Vagina (tissue), 2 donors: Measurements from ENCODE around the gene PLD6. TPM values are rescaled to one million over a fixed set of nuclear protein-coding genes. Genes with fewer than 3 reads are reported as not detected.
"Not testable (repeated sequence)": the region's sequence is repeated elsewhere in the genome, so short reads cannot be mapped to it uniquely, and the experiment has no call there.

Source experiments
- DNase-seq, 2 donors: peaks; one replicate each; pipeline ENCODE4 v3.0.0-alpha.2; 2017; ENCODE audit errors: extremely low spot score in 2 of 2
- H3K27ac ChIP-seq: fragments of 200-600 bp; sonication (generic); one replicate; pipeline ENCODE4 v1.5.1; 2019
- H3K27me3 ChIP-seq: fragments of 200-600 bp; sonication (generic); one replicate; pipeline ENCODE4 v1.5.1; 2019
- H3K36me3 ChIP-seq, 2 donors: fragments of 200-600 bp; sonication (generic); one replicate each; pipeline ENCODE4 v1.5.1; 2017 to 2019
- H3K4me1 ChIP-seq: fragments of 200-600 bp; sonication (generic); one replicate; pipeline ENCODE4 v1.5.1; 2019
- H3K4me3 ChIP-seq, 2 donors: fragments of 200-600 bp; sonication (generic); 1 replicate in 1 of 2; 2 replicates in 1 of 2; pipeline ENCODE4 v1.5.1; 2016 to 2019
- H3K9me3 ChIP-seq: fragments of 200-600 bp; sonication (generic); one replicate; pipeline ENCODE4 v1.5.1; 2019
- POLR2A ChIP-seq, 2 donors: fragments of 450-650 bp; IDR thresholded peaks; one replicate each; pipeline ENCODE4 v1.6.1; 2017; ENCODE audit warnings: antibody characterized with exemption in 2 of 2, mild to moderate bottlenecking in 2 of 2, moderate library complexity in 2 of 2
- POLR2AphosphoS5 ChIP-seq, 2 donors: sonication (generic); formaldehyde crosslinking; IDR thresholded peaks; one replicate each; pipeline ENCODE4 v1.9.0; 2017; ENCODE audit warnings: antibody characterized with exemption in 2 of 2, mild to moderate bottlenecking in 2 of 2, low read depth in 1 of 2; ENCODE audit not compliant: insufficient read depth in 1 of 2
- intact Hi-C: fragments of 100-400 bp; cut with DNase I; formaldehyde crosslinking; loops from one replicate; pipeline ENCODE4 v1.15.1; 2023
- total RNA-seq: library from RNA; depleted of rRNA; stranded (reverse); fragments of >200 nt; gene quantifications from one replicate; pipeline ENCODE4 v1.2.3, GENCODE V29; 2016
- TF ChIP-seq, protein P1 (sequence below), 3 experiments: fragments of 450-650 bp in 2 of 3; fragments of 200-600 bp in 1 of 3; sonication (generic) in 1 of 3; IDR thresholded peaks; one replicate each; pipeline ENCODE4 v1.5.1; 2017 to 2019; ENCODE audit warnings: antibody characterized with exemption in 3 of 3, mild to moderate bottlenecking in 2 of 3, moderate library complexity in 2 of 3

Gene PLD6
- total RNA-seq, 1 donor from 2014 or later, result 0.74 TPM

- Histone ChIP-seq H3K36me3 (peaks cover 0 to 94% of the 10 kb centered on the region in 2 donors), H3K27me3 (no peaks in the 10 kb centered on the region), H3K4me3 (no peak overlapping the region), H3K27ac (peak overlapping the region; percentile 9), H3K9me3 (no peaks in the 10 kb centered on the region), H3K4me1 (peaks cover 11% of the 10 kb centered on the region)
- intact Hi-C loops, result no loop called here
- no peak for DNase-seq
- TF ChIP-seq POLR2AphosphoS5 (IDR thresholded peaks at IDR 0.05; ENCODE audit: insufficient read depth in 1 of 2, low read depth in 1 of 2) (no peak), POLR2A (IDR thresholded peaks at IDR 0.05) (no peak)
- TF ChIP-seq, protein P1, sequence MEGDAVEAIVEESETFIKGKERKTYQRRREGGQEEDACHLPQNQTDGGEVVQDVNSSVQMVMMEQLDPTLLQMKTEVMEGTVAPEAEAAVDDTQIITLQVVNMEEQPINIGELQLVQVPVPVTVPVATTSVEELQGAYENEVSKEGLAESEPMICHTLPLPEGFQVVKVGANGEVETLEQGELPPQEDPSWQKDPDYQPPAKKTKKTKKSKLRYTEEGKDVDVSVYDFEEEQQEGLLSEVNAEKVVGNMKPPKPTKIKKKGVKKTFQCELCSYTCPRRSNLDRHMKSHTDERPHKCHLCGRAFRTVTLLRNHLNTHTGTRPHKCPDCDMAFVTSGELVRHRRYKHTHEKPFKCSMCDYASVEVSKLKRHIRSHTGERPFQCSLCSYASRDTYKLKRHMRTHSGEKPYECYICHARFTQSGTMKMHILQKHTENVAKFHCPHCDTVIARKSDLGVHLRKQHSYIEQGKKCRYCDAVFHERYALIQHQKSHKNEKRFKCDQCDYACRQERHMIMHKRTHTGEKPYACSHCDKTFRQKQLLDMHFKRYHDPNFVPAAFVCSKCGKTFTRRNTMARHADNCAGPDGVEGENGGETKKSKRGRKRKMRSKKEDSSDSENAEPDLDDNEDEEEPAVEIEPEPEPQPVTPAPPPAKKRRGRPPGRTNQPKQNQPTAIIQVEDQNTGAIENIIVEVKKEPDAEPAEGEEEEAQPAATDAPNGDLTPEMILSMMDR (IDR thresholded peaks at IDR 0.05), result no peak
These were observed 46.6 kb downstream of the PLD6 start for GRCh38 chr17:17159571-17159970.

- H3K27me3 ChIP-seq, H3K27ac ChIP-seq, H3K4me3 ChIP-seq, H3K9me3 ChIP-seq, DNase-seq, intact Hi-C loops: not testable (repeated sequence)
- H3K36me3 ChIP-seq, result peaks cover 0 to 98% of the 10 kb centered on the region in 2 donors
- peaks cover 11% of the 10 kb centered on the region for H3K4me1 ChIP-seq
These were observed 47.6 kb downstream of the PLD6 start for GRCh38 chr17:17158506-17158905.

DNA sequence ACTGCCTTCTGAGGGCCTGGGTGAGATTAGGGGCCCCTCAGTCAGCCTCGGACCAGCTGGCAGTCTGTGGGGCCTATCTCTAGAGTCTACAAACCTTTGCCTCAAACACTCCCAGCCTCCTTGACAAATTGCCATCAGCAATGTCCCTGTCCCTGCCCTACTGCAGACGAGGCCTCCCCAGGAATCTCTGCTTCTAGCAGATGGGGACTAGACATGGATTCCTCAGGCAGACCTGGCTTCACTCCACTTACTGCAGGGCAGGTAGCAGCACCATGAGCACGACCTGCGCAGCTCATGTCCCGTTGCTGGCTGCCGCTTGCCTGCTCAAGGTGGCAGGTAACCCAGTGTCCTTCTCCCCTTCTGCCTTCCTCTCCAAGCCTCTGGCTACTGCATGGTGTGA lies 49.1 kb downstream of the PLD6 start:
- Histone ChIP-seq H3K27me3 (no peaks in the 10 kb centered on the region), H3K9me3 (no peaks in the 10 kb centered on the region), H3K36me3 (peaks cover 0 to 86% of the 10 kb centered on the region in 2 donors), H3K27ac (no peak overlapping the region), H3K4me1 (peaks cover 18% of the 10 kb centered on the region), H3K4me3 (no peak overlapping the region)
- intact Hi-C loops, result no loop called here
- TF ChIP-seq POLR2A (IDR thresholded peaks at IDR 0.05) (no peak), POLR2AphosphoS5 (IDR thresholded peaks at IDR 0.05; ENCODE audit: insufficient read depth in 1 of 2, low read depth in 1 of 2) (no peak)
- TF ChIP-seq, protein P1 (IDR thresholded peaks at IDR 0.05), result no peak
- no peak for DNase-seq

DNA sequence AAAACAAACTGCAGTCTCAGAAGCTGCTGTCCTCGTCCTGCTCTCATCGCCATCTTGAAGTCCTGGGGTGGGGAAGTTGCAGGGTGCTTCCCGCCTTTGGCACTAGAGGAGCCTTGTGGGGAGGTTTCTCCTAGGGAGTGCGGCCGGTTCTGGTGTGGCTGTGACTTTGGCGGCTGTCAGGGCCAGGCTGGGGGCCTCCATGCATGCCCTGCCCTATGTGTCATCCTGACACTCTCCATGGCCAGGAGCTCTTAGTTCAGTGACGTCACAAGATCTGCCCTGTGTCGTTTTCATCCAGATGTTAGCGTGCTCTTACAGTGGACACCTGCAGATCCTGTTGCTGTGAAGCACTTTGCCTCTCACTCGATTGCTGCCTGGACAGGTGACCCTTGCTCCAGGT lies 49.6 kb downstream of the PLD6 start:
- DNase-seq, result no peak
- Histone ChIP-seq H3K27me3 (no peaks in the 10 kb centered on the region), H3K27ac (no peak overlapping the region), H3K4me3 (no peak overlapping the region), H3K9me3 (no peaks in the 10 kb centered on the region), H3K4me1 (peaks cover 23% of the 10 kb centered on the region), H3K36me3 (peaks cover 0 to 81% of the 10 kb centered on the region in 2 donors)
- intact Hi-C loops, result no loop called here
- TF ChIP-seq POLR2AphosphoS5 (IDR thresholded peaks at IDR 0.05; ENCODE audit: insufficient read depth in 1 of 2, low read depth in 1 of 2), result no peak
- TF ChIP-seq POLR2A (IDR thresholded peaks at IDR 0.05), result no peak
- TF ChIP-seq, protein P1 (IDR thresholded peaks at IDR 0.05), result no peak

GRCh38 chr17:17156107-17156506 lies 50.0 kb downstream of the PLD6 start:
- peaks cover 27% of the 10 kb centered on the region for H3K4me1 ChIP-seq
- DNase-seq, result no peak
- H3K27ac ChIP-seq, result no peak overlapping the region
- no peak overlapping the region for H3K4me3 ChIP-seq
- intact Hi-C loops, result no loop called here
- TF ChIP-seq POLR2AphosphoS5 (IDR thresholded peaks at IDR 0.05; ENCODE audit: insufficient read depth in 1 of 2, low read depth in 1 of 2), result no peak
- TF ChIP-seq, protein P1 (IDR thresholded peaks at IDR 0.05), result no peak
- no peak for TF ChIP-seq POLR2A (IDR thresholded peaks at IDR 0.05)
- no peaks in the 10 kb centered on the region for H3K9me3 ChIP-seq
- peaks cover 0 to 77% of the 10 kb centered on the region in 2 donors for H3K36me3 ChIP-seq
- no peaks in the 10 kb centered on the region for H3K27me3 ChIP-seq
